Right lobe of liver (tissue), 4 donors: Measurements from ENCODE around the gene PHLDA1.

Experiments
- CTCF ChIP-seq, 4 donors: fragments of 200-600 bp in 3 of 4; fragments of 450-650 bp in 1 of 4; IDR thresholded peaks; one replicate each; pipeline versions ENCODE4 v1.5.1 to v1.8.0; 2016 to 2022; ENCODE audit warnings: antibody characterized with exemption in 4 of 4, mild to moderate bottlenecking in 2 of 4
- POLR2A ChIP-seq: fragments of 450-650 bp; IDR thresholded peaks from one replicate; pipeline ENCODE4 v1.6.1; 2017; ENCODE audit warnings: antibody characterized with exemption, mild to moderate bottlenecking
- donor health status: DM: no; HTN: no; CAD: no.
- donor health status: DM: no; HTN: no; CAD: no.
- donor health status: DM: no; HTN: yes; CAD: no.

GRCh38 chr12:76080017-76080728 is 48.6 kb upstream of the PHLDA1 start:
- TF ChIP-seq CTCF (IDR thresholded peaks at IDR 0.05) (no peak), POLR2A (no peak)
